IPS-15b (cell line): ENCODE data around the gene POLD3.

ENCODE experiments used
- H3K27me3 ChIP-seq: one replicate; pipeline ENCODE4 v1.6.1; 2013; ENCODE audit warnings: low read length; ENCODE audit not compliant: control insufficient read depth, insufficient read depth
- H3K36me3 ChIP-seq: one replicate; pipeline ENCODE4 v1.6.1; 2013; ENCODE audit warnings: low read length; ENCODE audit not compliant: control insufficient read depth, insufficient read depth
- H3K4me1 ChIP-seq: one replicate; pipeline ENCODE4 v1.6.1; 2013; ENCODE audit warnings: mild to moderate bottlenecking, low read length; ENCODE audit not compliant: control insufficient read depth, insufficient read depth
- H3K4me3 ChIP-seq: one replicate; pipeline ENCODE4 v1.5.1; 2013; ENCODE audit warnings: low read depth, low read length
- H3K9ac ChIP-seq: one replicate; pipeline ENCODE4 v1.6.1; 2013; ENCODE audit warnings: low read depth, mild to moderate bottlenecking, low read length
- H3K9me3 ChIP-seq: one replicate; pipeline ENCODE4 v1.6.1; 2013; ENCODE audit warnings: mild to moderate bottlenecking, low read length; ENCODE audit not compliant: control insufficient read depth, insufficient read depth

The POLD3 gene

DNA sequence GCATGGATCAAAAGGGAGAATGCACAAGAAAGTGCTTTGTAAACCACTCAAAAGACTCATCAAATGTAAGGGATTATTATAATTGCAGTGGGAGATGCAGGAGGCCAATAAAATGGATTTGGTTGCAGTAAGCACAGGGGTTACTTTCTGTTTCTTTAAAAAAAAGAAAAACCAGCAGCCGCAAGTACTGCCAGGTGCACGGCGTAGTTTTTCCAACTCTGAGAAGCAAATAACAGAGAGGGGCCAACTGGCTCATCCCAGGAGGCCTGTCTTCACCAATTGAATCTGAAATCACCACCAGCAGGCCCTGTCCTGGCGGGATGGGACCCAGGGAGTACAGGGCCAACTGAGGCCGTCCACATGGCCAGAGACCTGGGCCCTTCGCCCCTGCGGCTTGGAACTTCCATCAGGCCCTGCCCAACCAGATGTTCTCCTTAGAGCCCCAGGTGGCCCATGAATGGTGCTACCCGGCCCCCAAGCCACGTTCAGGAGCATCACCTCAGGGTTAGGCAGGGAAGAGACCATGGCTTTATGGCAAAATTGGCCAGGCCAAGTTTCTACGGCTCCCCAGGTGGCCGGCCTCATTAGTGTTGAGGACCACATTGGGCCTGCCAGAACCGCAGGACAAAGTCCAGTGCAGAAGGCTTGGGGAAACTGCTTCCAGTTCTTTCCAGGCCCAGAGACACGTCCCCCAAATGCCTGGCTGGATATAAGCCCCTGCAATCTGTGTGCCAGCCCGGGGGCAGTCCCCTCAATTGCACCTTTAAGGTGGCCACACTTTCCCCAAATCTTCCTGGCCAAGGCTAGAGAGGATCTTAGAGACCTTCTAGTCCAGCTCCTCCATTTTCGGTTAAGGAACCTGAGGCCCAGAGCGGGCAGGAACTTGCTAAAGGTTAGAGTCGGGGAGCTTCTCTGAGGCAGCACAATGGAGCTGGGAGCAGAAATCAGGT is 77.1 kb downstream of the POLD3 start:
- Histone ChIP-seq H3K9ac (no peak overlapping the region), H3K9me3 (no peaks in the 10 kb centered on the region), H3K36me3 (no peaks in the 10 kb centered on the region), H3K4me1 (no peaks in the 10 kb centered on the region), H3K27me3 (no peaks in the 10 kb centered on the region), H3K4me3 (no peak overlapping the region)

DNA sequence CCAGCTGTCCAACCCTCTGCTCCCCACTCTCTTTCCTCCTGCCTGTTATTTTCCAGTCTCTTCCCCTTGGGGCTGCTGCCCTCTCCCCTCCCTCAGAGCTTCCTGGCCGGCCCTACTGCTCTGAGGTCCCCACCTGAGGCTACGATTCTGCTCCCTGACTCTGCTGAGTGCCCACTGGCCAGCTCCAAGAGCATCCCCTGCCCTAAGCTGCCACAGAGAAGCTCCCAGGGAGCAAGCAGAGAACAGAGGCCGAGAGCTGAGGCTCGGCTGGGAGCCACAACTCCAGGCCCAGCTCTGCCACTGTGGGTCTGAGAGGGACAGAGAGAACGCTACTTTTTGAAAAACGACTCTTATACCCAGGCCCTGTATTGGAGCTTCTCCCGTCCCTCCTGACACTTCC is 77.8 kb downstream of the POLD3 start:
- no peaks in the 10 kb centered on the region for H3K36me3 ChIP-seq
- no peaks in the 10 kb centered on the region for H3K4me1 ChIP-seq
- no peak overlapping the region for H3K4me3 ChIP-seq
- no peaks in the 10 kb centered on the region for H3K9me3 ChIP-seq
- H3K27me3 ChIP-seq, result no peaks in the 10 kb centered on the region
- H3K9ac ChIP-seq, result no peak overlapping the region

DNA sequence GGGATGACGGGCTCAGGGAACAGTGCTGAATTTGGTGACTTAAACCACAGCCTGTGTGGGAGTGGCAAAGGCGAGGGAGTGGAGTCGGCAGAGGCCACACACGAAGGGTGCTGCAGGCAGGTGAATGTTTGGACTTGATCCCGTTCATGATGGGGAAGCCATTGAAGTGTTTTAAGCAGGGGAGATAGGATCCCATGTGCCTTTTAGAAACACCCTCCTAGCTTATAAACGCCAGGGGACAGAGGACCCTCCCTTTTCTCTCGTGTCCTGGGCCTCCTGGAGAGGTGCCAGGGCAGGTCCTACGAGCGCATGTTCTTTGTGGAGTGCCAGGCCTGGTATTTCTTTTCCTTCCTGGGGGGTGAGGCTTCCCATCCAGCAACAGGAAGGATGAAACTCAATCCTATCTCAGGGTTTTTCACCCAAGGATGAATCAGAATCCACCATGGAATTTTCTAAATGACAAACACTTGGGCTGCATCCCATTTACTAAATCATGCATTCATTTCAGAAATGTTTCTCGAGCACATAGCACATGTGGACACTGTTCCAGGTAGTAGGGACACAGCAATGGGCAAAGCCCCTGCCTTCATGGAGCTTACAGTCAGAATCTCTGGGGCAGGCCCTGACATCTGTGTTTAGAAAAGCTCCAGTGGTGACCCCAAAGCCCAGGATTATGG is 79.3 kb downstream of the POLD3 start:
- H3K9ac ChIP-seq, result no peak overlapping the region
- H3K4me3 ChIP-seq, result no peak overlapping the region
- H3K4me1 ChIP-seq, result no peaks in the 10 kb centered on the region
- no peaks in the 10 kb centered on the region for H3K9me3 ChIP-seq
- no peaks in the 10 kb centered on the region for H3K36me3 ChIP-seq
- H3K27me3 ChIP-seq, result no peaks in the 10 kb centered on the region

DNA sequence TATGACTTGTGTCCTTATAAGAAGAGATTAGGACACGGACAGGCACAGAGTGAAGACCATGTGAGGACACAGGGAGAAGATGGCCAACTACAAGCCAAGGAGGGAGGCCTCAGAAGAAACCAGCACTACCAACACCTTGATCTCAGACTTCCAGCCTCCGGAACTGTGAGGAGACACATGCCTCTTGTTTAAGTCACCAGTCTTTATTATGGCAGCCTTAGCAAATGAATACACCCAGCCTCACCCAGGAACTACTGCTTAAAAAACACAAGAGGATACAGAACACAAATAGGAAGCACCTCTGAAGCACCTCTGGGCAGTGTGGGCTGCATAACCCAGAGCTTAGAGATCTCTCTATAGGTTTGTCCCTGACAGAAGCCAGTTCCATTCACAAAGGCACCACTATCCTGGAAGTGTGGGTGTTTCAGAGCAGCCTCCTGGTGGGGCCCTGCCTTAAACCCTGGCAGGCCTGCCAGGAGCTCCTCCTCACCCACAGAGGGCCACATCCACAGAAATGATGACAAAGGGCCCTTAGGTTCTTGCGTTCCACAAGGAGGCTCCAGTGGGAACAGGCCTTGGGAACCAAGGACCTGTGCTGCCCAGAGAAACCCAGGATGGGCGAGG is 80.1 kb downstream of the POLD3 start:
- H3K9me3 ChIP-seq, result no peaks in the 10 kb centered on the region
- H3K4me1 ChIP-seq, result no peaks in the 10 kb centered on the region
- H3K4me3 ChIP-seq, result no peak overlapping the region
- H3K27me3 ChIP-seq, result no peaks in the 10 kb centered on the region
- no peak overlapping the region for H3K9ac ChIP-seq
- H3K36me3 ChIP-seq, result no peaks in the 10 kb centered on the region

DNA sequence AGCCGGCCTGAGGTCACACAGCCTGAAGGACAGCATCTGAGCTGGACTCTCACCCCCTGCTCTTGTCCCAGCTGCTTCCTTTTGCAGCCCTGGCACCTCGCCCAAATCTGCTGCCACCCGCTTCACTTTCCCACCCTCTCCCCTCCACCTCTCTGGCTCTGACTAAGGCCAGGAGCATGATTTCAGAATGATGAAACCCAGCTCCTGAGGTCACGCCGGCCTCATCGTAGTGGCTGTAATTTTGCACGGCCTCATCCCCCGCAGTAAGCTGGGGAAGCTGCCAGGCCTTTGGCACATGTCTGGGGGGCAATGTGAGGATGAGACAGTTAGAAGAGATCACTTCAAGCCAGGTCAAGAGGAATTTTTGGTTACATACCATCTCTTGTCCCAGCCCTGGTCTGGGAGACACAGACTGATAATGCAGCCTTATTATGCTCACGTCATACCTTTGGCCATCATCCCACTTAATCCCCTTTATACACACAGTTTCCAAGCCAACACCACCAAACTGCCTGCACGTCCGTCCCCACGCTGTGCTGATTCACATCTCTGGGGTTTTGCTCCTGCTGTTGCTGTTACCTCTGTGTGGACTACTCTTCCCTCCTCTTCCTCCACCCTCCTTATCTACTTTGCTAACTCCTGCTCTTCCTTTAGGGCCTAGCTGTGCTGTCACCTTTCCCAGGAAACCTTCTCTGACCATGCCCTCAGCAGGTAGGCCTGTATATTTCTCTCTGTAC is 80.7 kb downstream of the POLD3 start:
- Histone ChIP-seq H3K27me3 (no peaks in the 10 kb centered on the region), H3K4me1 (no peaks in the 10 kb centered on the region), H3K9me3 (no peaks in the 10 kb centered on the region), H3K9ac (no peak overlapping the region), H3K4me3 (no peak overlapping the region), H3K36me3 (no peaks in the 10 kb centered on the region)

DNA sequence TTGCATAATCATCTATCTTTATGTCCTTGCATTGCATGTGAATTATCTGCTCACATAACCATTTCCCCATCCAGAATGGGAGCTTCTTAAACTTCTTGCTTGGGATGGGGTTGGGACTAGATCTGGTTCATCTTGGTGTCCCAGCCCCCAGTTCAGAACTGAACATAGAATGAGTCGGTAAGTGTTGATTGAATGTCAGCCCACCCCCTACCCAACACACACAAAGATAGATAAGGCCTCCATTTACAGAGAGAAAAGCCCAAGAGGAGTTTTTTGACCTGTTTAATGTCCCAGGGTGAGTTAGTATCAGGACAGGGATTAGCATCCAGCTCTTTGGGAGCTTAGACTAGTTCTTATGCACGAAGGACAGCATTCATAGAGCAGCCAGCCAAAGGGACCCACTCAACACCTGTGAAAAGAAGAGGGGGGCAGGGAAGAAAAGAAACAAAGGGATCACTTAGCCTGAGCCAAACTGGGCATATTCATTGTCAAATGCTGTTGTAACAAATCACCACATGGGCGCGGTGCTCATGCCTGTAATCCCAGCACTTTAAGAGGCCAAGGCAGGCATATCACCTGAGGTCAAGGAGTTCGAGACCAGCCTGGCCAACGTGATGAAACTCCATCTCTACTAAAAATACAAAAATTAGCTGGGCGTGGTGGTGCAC is 81.4 kb downstream of the POLD3 start:
- no peaks in the 10 kb centered on the region for H3K36me3 ChIP-seq
- H3K4me3 ChIP-seq, result no peak overlapping the region
- H3K27me3 ChIP-seq, result no peaks in the 10 kb centered on the region
- no peaks in the 10 kb centered on the region for H3K9me3 ChIP-seq
- no peaks in the 10 kb centered on the region for H3K4me1 ChIP-seq
- no peak overlapping the region for H3K9ac ChIP-seq

DNA sequence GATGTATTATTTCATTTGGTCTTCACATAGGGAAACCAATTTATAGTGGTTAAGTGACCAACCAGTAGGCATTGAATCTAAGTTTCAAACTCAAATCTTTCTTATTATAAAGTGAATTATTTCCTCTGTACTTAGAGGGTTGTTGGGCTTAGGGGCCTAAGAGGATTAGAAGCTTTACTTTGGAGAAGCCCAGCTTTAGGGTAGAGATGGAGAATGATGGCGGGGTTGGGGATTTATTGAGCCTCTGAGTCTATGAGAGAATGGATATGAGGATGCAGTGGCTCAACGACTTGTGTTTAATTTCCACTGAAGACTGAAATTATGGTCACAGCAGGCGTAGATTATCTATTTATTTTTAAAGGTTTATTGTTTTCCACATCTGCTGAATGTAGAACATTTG is 83.4 kb downstream of the POLD3 start:
- no peaks in the 10 kb centered on the region for H3K9me3 ChIP-seq
- H3K9ac ChIP-seq, result no peak overlapping the region
- H3K36me3 ChIP-seq, result no peaks in the 10 kb centered on the region
- no peaks in the 10 kb centered on the region for H3K27me3 ChIP-seq
- no peaks in the 10 kb centered on the region for H3K4me1 ChIP-seq
- no peak overlapping the region for H3K4me3 ChIP-seq

DNA sequence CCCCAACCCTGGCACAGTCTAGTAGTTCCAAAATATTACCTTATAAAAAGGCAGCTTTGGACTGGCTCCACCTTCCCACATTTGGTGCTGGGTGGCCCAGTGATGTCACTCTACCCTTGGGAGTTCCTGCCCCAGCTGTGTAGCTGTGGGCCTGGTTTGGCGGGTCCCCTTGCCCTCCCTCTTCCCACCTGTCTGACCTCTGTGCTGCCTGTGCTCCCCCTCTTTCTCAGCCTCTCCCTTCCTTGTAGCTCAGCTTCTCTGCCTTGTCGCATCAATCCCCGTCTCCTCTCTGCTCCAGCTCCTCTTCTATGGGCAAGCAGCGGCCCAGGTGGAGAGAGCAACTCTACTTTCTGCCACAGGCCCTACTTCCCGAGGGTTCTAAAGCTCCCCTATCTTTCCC is 84.2 kb downstream of the POLD3 start:
- Histone ChIP-seq H3K4me3 (no peak overlapping the region), H3K36me3 (no peaks in the 10 kb centered on the region), H3K4me1 (no peaks in the 10 kb centered on the region)

DNA sequence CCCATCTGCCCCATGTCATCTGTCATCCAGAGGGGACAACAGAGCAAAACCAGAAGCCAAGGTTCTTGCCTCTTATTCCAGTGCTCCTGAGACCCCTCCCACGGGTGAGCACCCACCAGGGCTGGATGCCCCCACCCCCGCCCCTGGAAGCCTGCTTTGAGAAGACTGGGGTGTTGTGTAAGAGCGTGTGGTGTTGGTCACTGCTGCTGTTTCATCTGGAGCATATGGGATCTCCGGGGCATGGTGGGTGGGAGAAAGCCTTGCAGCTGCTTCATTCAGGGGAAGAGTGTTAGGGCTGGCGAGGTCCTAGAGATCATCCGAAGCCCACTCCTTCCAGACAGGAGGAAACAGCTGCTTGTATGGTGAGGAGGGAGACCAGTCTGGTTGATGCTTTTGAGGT is 84.7 kb downstream of the POLD3 start:
- Histone ChIP-seq H3K4me3 (no peak overlapping the region), H3K9ac (no peak overlapping the region)

More for the DNA sequence above, 84.2 kb downstream of the POLD3 start:
- H3K9me3 ChIP-seq, result no peaks in the 10 kb centered on the region
- H3K27me3 ChIP-seq, result no peaks in the 10 kb centered on the region
- no peak overlapping the region for H3K9ac ChIP-seq

DNA sequence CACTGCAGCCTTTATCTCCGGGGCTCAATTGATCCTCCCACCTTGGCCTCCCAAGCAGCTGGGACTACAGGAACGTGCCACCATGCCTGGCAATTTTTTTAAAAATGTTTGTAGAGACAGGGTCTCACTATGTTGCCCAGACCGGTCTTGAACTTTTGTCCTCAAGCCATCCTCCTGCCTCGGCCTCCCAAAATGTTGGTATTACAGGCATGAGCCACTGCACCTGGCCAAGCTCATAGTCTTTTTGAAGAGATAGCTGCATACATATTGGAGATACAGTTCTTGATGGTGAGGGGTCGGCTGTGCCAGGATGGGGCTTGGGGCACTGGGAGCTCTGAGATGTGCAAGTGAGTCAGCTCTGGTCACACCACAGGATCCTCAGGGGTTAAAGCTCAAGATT is 85.7 kb downstream of the POLD3 start:
- Histone ChIP-seq H3K9ac (no peak overlapping the region), H3K36me3 (no peaks in the 10 kb centered on the region), H3K9me3 (no peaks in the 10 kb centered on the region), H3K4me1 (no peaks in the 10 kb centered on the region), H3K4me3 (no peak overlapping the region), H3K27me3 (peaks cover 4% of the 10 kb centered on the region)

More for the DNA sequence above, 84.7 kb downstream of the POLD3 start:
- no peaks in the 10 kb centered on the region for H3K27me3 ChIP-seq
- no peaks in the 10 kb centered on the region for H3K9me3 ChIP-seq
- no peaks in the 10 kb centered on the region for H3K4me1 ChIP-seq
- no peaks in the 10 kb centered on the region for H3K36me3 ChIP-seq
